Muscle of leg (tissue), 11 donors: ENCODE measurements around the gene ELL2. TPM values are rescaled to one million over a fixed set of nuclear protein-coding genes. Genes with fewer than 3 reads are reported as not detected.
"Not testable (repeated sequence)": the region's sequence is repeated elsewhere in the genome, so short reads cannot be mapped to it uniquely, and the experiment has no call there.

Experiments used
- DNase-seq: peaks from one replicate; pipeline ENCODE4 v3.0.0; 2013
- H3K27ac ChIP-seq: one replicate; pipeline ENCODE4 v1.5.1; 2013; ENCODE audit warnings: mild to moderate bottlenecking, low read length, control low read depth
- H3K27me3 ChIP-seq: one replicate; pipeline ENCODE4 v1.6.1; 2013; ENCODE audit warnings: low read length; ENCODE audit not compliant: control insufficient read depth, insufficient read depth
- H3K36me3 ChIP-seq: one replicate; pipeline ENCODE4 v1.6.1; 2013; ENCODE audit warnings: low read length; ENCODE audit not compliant: control insufficient read depth, insufficient read depth
- H3K4me1 ChIP-seq: one replicate; pipeline ENCODE4 v1.6.1; 2013; ENCODE audit warnings: low read length; ENCODE audit not compliant: control insufficient read depth, insufficient read depth
- H3K4me3 ChIP-seq: one replicate; pipeline ENCODE4 v1.5.1; 2013; ENCODE audit warnings: low read length, control low read depth
- H3K9me3 ChIP-seq: replicated peaks from 2 replicates; pipeline ENCODE4 v1.6.1; 2013; ENCODE audit warnings: low read depth, low read length; ENCODE audit not compliant: control insufficient read depth
- WGBS: methylation state at CpG from one replicate; pipeline ENCODE4 v1.1.5; 2013; ENCODE audit warnings: missing lambda C conversion rate; ENCODE audit not compliant: insufficient coverage; 5-methylcytosine and 5-hydroxymethylcytosine counted together
- polyA plus RNA-seq, 8 donors: library from polyadenylated mRNA; unstranded; fragments of 120-200 nt; gene quantifications; one replicate each; pipeline versions ENCODE4 v1.2.1 to v1.2.3, GENCODE V29; 2013; ENCODE audit warnings: inconsistent platforms in 1 of 8, low replicate concordance in 1 of 8; ENCODE audit not compliant: insufficient read length in 8 of 8, insufficient read depth in 1 of 8
- total RNA-seq: library from RNA; stranded (reverse); fragments of 120-200 nt; gene quantifications from one replicate; pipeline ENCODE4 v1.2.4, GENCODE V29; 2013

Gene ELL2
- total and polyA plus RNA-seq, 9 donors, result 2.1 to 4.9 (median 3.5) TPM

- WGBS, result no CpG with 5 or more reads among the region's 4 CpGs
- no peaks in the 10 kb centered on the region for H3K4me1 ChIP-seq
- H3K27ac ChIP-seq, result no peak overlapping the region
- DNase-seq, result no peak
- H3K36me3 ChIP-seq, result no peaks in the 10 kb centered on the region
- H3K9me3 ChIP-seq, result no peaks in the 10 kb centered on the region
- no peaks in the 10 kb centered on the region for H3K27me3 ChIP-seq
- H3K4me3 ChIP-seq, result no peak overlapping the region
These were observed 28.7 kb downstream of the ELL2 start for GRCh38 chr5:95932941-95933340.

GRCh38 chr5:95931079-95931833 is 30.4 kb downstream of the ELL2 start:
- WGBS, result no CpG with 5 or more reads among the region's 3 CpGs
- H3K9me3 ChIP-seq, result no peaks in the 10 kb centered on the region
- H3K36me3 ChIP-seq, result no peaks in the 10 kb centered on the region
- no peaks in the 10 kb centered on the region for H3K4me1 ChIP-seq
- H3K4me3 ChIP-seq, result no peak overlapping the region
- no peaks in the 10 kb centered on the region for H3K27me3 ChIP-seq
- DNase-seq, result no peak
- no peak overlapping the region for H3K27ac ChIP-seq

GRCh38 chr5:95930141-95930930 is 31.3 kb downstream of the ELL2 start:
- Histone ChIP-seq H3K27ac (no peak overlapping the region), H3K36me3 (no peaks in the 10 kb centered on the region), H3K9me3 (no peaks in the 10 kb centered on the region), H3K27me3 (no peaks in the 10 kb centered on the region), H3K4me3 (no peak overlapping the region), H3K4me1 (no peaks in the 10 kb centered on the region)
- WGBS, result no CpG with 5 or more reads among the region's 4 CpGs
- no peak for DNase-seq

GRCh38 chr5:95928724-95929253 is 32.9 kb downstream of the ELL2 start:
- 81% methylated on average over 5 of the region's 7 CpGs for WGBS

GRCh38 chr5:95927927-95928723 is 33.5 kb downstream of the ELL2 start:
- H3K27ac ChIP-seq, result no peak overlapping the region
- H3K4me1 ChIP-seq, result no peaks in the 10 kb centered on the region
- peak; percentile 25 for DNase-seq

More at GRCh38 chr5:95928724-95929253, 32.9 kb downstream of the ELL2 start:
- Histone ChIP-seq H3K36me3 (no peaks in the 10 kb centered on the region), H3K4me1 (no peaks in the 10 kb centered on the region), H3K27ac (no peak overlapping the region), H3K4me3 (no peak overlapping the region), H3K9me3 (no peaks in the 10 kb centered on the region), H3K27me3 (no peaks in the 10 kb centered on the region)
- DNase-seq, result no peak

GRCh38 chr5:95927300-95927699 is 34.4 kb downstream of the ELL2 start:
- not testable (repeated sequence) for H3K36me3 ChIP-seq, DNase-seq, H3K4me3 ChIP-seq, H3K27ac ChIP-seq, H3K9me3 ChIP-seq, H3K4me1 ChIP-seq, H3K27me3 ChIP-seq
- no CpG with 5 or more reads among the region's 13 CpGs for WGBS

More at GRCh38 chr5:95927927-95928723, 33.5 kb downstream of the ELL2 start:
- Histone ChIP-seq H3K27me3 (no peaks in the 10 kb centered on the region), H3K36me3 (no peaks in the 10 kb centered on the region), H3K9me3 (no peaks in the 10 kb centered on the region), H3K4me3 (no peak overlapping the region)
- WGBS, result 50% methylated on average over 3 of the region's 6 CpGs

- H3K4me1 ChIP-seq, result no peaks in the 10 kb centered on the region
- no peaks in the 10 kb centered on the region for H3K9me3 ChIP-seq
- H3K27ac ChIP-seq, result no peak overlapping the region
- no peaks in the 10 kb centered on the region for H3K27me3 ChIP-seq
- no peak overlapping the region for H3K4me3 ChIP-seq
- no peaks in the 10 kb centered on the region for H3K36me3 ChIP-seq
- no peak for DNase-seq
These were observed 35.7 kb downstream of the ELL2 start for GRCh38 chr5:95925939-95926338.

- WGBS, result 80% methylated on average over 1 of the region's 2 CpGs
- Histone ChIP-seq H3K36me3 (no peaks in the 10 kb centered on the region), H3K27ac (no peak overlapping the region), H3K4me1 (no peaks in the 10 kb centered on the region), H3K9me3 (no peaks in the 10 kb centered on the region), H3K4me3 (no peak overlapping the region), H3K27me3 (no peaks in the 10 kb centered on the region)
- DNase-seq, result no peak
These were observed 36.3 kb downstream of the ELL2 start for GRCh38 chr5:95925378-95925744.

- Histone ChIP-seq H3K27me3 (no peaks in the 10 kb centered on the region), H3K9me3 (no peaks in the 10 kb centered on the region), H3K36me3 (no peaks in the 10 kb centered on the region), H3K27ac (no peak overlapping the region), H3K4me1 (no peaks in the 10 kb centered on the region), H3K4me3 (no peak overlapping the region)
- WGBS, result 47% methylated on average over 3 of the region's 4 CpGs
- DNase-seq, result peak; percentile 10
These were observed 36.8 kb downstream of the ELL2 start for GRCh38 chr5:95924720-95925377.
